T47D (cell line): Measurements from ENCODE around the gene ELP2.
"Not testable (repeated sequence)": the region's sequence is repeated elsewhere in the genome, so short reads cannot be mapped to it uniquely, and the experiment has no call there.

Experiments used
- DNase-seq, 2 experiments: peaks; one replicate each; pipeline versions ENCODE4 v3.0.0 to v3.0.0-alpha.2; 2011 to 2012; ENCODE audit warnings: low read depth in 1 of 2, low spot score in 1 of 2
- JUND ChIP-seq: IDR thresholded peaks from 2 replicates; pipeline ENCODE4 v1.6.1; 2012; ENCODE audit warnings: low read depth
- in situ Hi-C: cut with HindIII; loops from 2 replicates; pipeline ENCODE4 v1.10.0; 2016; ENCODE audit warnings: low sequenced_read_pairs, low pct_unique_long_range_greater_than_20kb

The ELP2 gene

GRCh38 chr18:36101943-36102342 lies 27.8 kb upstream of the ELP2 start:
- in situ Hi-C loops: no loop called here
- no peak for TF ChIP-seq JUND
- DNase-seq: no peak

- in situ Hi-C loops: no loop called here
- DNase-seq: no peak
- TF ChIP-seq JUND: no peak
These were observed 24.9 kb upstream of the ELP2 start for GRCh38 chr18:36104749-36105148.

GRCh38 chr18:36107477-36107876 lies 22.2 kb upstream of the ELP2 start:
- TF ChIP-seq JUND: no peak
- in situ Hi-C loops: no loop called here
- DNase-seq: no peak

GRCh38 chr18:36108196-36108595 lies 21.5 kb upstream of the ELP2 start:
- in situ Hi-C loops: no loop called here
- no peak for DNase-seq

GRCh38 chr18:36108601-36109000 lies 21.1 kb upstream of the ELP2 start:
- in situ Hi-C loops: no loop called here

More at GRCh38 chr18:36108196-36108595, 21.5 kb upstream of the ELP2 start:
- no peak for TF ChIP-seq JUND

GRCh38 chr18:36109737-36110136 lies 20.0 kb upstream of the ELP2 start:
- in situ Hi-C loops: no loop called here
- no peak for TF ChIP-seq JUND
- DNase-seq: no peak

More at GRCh38 chr18:36108601-36109000, 21.1 kb upstream of the ELP2 start:
- no peak for DNase-seq
- no peak for TF ChIP-seq JUND

GRCh38 chr18:36112302-36112701 lies 17.4 kb upstream of the ELP2 start:
- no peak for DNase-seq
- in situ Hi-C loops: no loop called here
- TF ChIP-seq JUND: no peak

- no peak for TF ChIP-seq JUND
- DNase-seq: no peak
- in situ Hi-C loops: no loop called here
These were observed 15.4 kb upstream of the ELP2 start for GRCh38 chr18:36114251-36114650.

GRCh38 chr18:36114738-36115137 lies 15.0 kb upstream of the ELP2 start:
- in situ Hi-C loops: no loop called here
- no peak for DNase-seq
- no peak for TF ChIP-seq JUND

- DNase-seq, in situ Hi-C loops: not testable (repeated sequence)
These were observed 12.9 kb upstream of the ELP2 start for GRCh38 chr18:36116771-36117170.

- in situ Hi-C loops: no loop called here
- no peak for TF ChIP-seq JUND
- peak in 1 of 2 experiments; percentile 38 for DNase-seq
These were observed 9.4 kb upstream of the ELP2 start for GRCh38 chr18:36120297-36120696.

GRCh38 chr18:36124841-36125240 lies 4.9 kb upstream of the ELP2 start:
- no peak for TF ChIP-seq JUND
- in situ Hi-C loops: no loop called here
- no peak for DNase-seq

GRCh38 chr18:36126668-36127067 lies 3.0 kb upstream of the ELP2 start:
- in situ Hi-C loops: no loop called here
- no peak for TF ChIP-seq JUND
- DNase-seq: no peak

- in situ Hi-C loops: no loop called here
These were observed 1.7 kb upstream of the ELP2 start for GRCh38 chr18:36127836-36128529.

More at GRCh38 chr18:36127836-36128529, 1.7 kb upstream of the ELP2 start:
- DNase-seq: peak in 1 of 2 experiments; percentile 8
- TF ChIP-seq JUND: no peak
